Activated CD8-positive, alpha-beta memory T cell treated with anti-CD3 and anti-CD28 coated beads for 24 hours (primary cell): ENCODE data around the gene CCDC70.

Source experiments
- DNase-seq: peaks from one replicate; pipeline ENCODE4 v3.0.0-alpha.2; 2020

Gene CCDC70

GRCh38 chr13:51912091-51912490 is 50.3 kb downstream of the CCDC70 start:
- peak; percentile 19 for DNase-seq

GRCh38 chr13:51912511-51913225 is 50.9 kb downstream of the CCDC70 start:
- DNase-seq = peak; percentile 37

GRCh38 chr13:51913421-51914136 is 51.8 kb downstream of the CCDC70 start:
- DNase-seq = peak; percentile 42

- DNase-seq = peak; percentile 21
Measured at GRCh38 chr13:51914137-51914493, 52.3 kb downstream of the CCDC70 start.
